CD4-positive, alpha-beta memory T cell (primary cell): ENCODE results near the gene PSG11. TPM values are rescaled to one million over a fixed set of nuclear protein-coding genes. Genes with fewer than 3 reads are reported as not detected.
"Not testable (repeated sequence)": the region's sequence is repeated elsewhere in the genome, so short reads cannot be mapped to it uniquely, and the experiment has no call there.

Experiments
- CTCF ChIA-PET: fragments of 350-600 bp; sonication (Branson Sonifier 250); formaldehyde crosslinking; loops from one replicate; lab custom pipeline; 2021; ENCODE audit warnings: inconsistent platforms; ENCODE audit not compliant: partially characterized antibody; lab: Charles Lee
- POLR2A ChIA-PET: fragments of 350-600 bp; sonication (Branson Sonifier 250); formaldehyde crosslinking; loops from one replicate; lab custom pipeline; 2021; ENCODE audit not compliant: partially characterized antibody; lab: Charles Lee
- DNase-seq, 5 donors: peaks; one replicate each; pipeline versions ENCODE4 v3.0.0 to v3.0.0-alpha.2; 2020 to 2022; ENCODE audit warnings: mixed read lengths in 1 of 5
- H3K27ac ChIP-seq: one replicate; pipeline ENCODE4 v1.7.0; 2013; ENCODE audit warnings: low read depth, low read length
- H3K27me3 ChIP-seq: 2 replicates; pipeline ENCODE4 v1.7.0; 2013; ENCODE audit warnings: mild to moderate bottlenecking, low read length, moderate library complexity; ENCODE audit not compliant: insufficient read depth
- H3K36me3 ChIP-seq: 2 replicates; pipeline ENCODE4 v1.7.0; 2013; ENCODE audit warnings: mild to moderate bottlenecking, low read length, moderate library complexity; ENCODE audit not compliant: insufficient read depth
- H3K4me1 ChIP-seq: 2 replicates; pipeline ENCODE4 v1.7.0; 2013; ENCODE audit warnings: mild to moderate bottlenecking, low read length, moderate library complexity; ENCODE audit not compliant: insufficient read depth
- H3K4me3 ChIP-seq, 2 donors: one replicate each; pipeline ENCODE4 v1.7.0; 2013; ENCODE audit warnings: low read length in 2 of 2, mild to moderate bottlenecking in 1 of 2
- H3K9me3 ChIP-seq, 2 donors: one replicate each; pipeline ENCODE4 v1.7.0; 2013; ENCODE audit warnings: low read length in 2 of 2, control low read depth in 1 of 2; ENCODE audit not compliant: control insufficient read depth in 1 of 2
- H3K27ac Mint-ChIP-seq, 7 donors: one replicate each; pipeline ENCODE4 v1.8.0; 2020 to 2021; ENCODE audit warnings: mixed read lengths in 7 of 7, mild to moderate bottlenecking in 6 of 7, inconsistent platforms in 3 of 7, moderate library complexity in 3 of 7
- H3K27me3 Mint-ChIP-seq, 2 donors: one replicate each; pipeline ENCODE4 v1.8.0; 2020 to 2021; ENCODE audit warnings: mixed read lengths in 2 of 2
- H3K36me3 Mint-ChIP-seq, 2 donors: one replicate each; pipeline ENCODE4 v1.8.0; 2020 to 2021; ENCODE audit warnings: mixed read lengths in 2 of 2, inconsistent platforms in 1 of 2, mild to moderate bottlenecking in 1 of 2
- H3K4me1 Mint-ChIP-seq, 4 donors: one replicate each; pipeline ENCODE4 v1.8.0; 2020 to 2021; ENCODE audit warnings: mixed read lengths in 4 of 4, mild to moderate bottlenecking in 1 of 4
- H3K4me3 Mint-ChIP-seq, 8 donors: one replicate each; pipeline ENCODE4 v1.8.0; 2020 to 2021; ENCODE audit warnings: mixed read lengths in 8 of 8, mild to moderate bottlenecking in 7 of 8, moderate library complexity in 6 of 8, inconsistent platforms in 3 of 8
- H3K9me3 Mint-ChIP-seq, 8 donors: one replicate each; pipeline ENCODE4 v1.8.0; 2020 to 2021; ENCODE audit warnings: mixed read lengths in 8 of 8, mild to moderate bottlenecking in 5 of 8, inconsistent platforms in 3 of 8, moderate library complexity in 1 of 8
- intact Hi-C: fragments of 100-400 bp; cut with micrococcal nuclease; formaldehyde crosslinking; loops from one replicate; pipeline ENCODE4 v1.15.1; 2023
- polyA plus RNA-seq, 2 donors: library from polyadenylated mRNA; unstranded; fragments of 300-500 nt; fragmentation: Illumina TruSeq; gene quantifications; one replicate each; pipeline ENCODE4 v1.2.3, GENCODE V29; 2021
- total RNA-seq, 2 experiments: library from RNA; stranded (reverse); gene quantifications; one replicate each; pipeline ENCODE4 v1.2.3, GENCODE V29; 2021

PSG11 gene
- not detected for total RNA-seq
- polyA plus RNA-seq, result not detected

DNA sequence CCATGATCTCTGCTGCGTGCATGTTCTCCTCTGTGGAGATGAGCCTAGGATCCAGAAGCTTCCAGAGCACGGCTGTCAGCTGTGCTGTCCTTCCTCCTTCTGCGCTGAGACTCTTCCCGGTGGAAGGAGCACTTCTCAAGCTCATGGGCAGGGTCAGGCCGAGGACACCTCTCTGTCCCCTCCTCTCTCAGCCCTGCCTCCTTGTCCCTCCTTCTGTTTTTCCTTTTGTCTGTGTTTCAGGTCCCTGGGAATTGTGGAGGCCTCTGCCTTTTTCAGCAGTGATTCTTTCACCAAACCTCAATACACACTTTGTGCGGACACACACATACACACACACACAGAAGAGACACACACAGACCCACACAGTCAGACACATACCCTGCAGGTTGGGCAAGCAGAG lies at the start of gene PSG11:
PSG11 (minus strand) TSS at position 101 of the 400 bp plus-strand sequence; CDS start at position 4, 97 bp downstream.
- intact Hi-C loops, POLR2A ChIA-PET, H3K36me3 ChIP-seq, H3K27me3 ChIP-seq, H3K36me3 Mint-ChIP-seq, H3K9me3 ChIP-seq, H3K4me3 Mint-ChIP-seq, DNase-seq, CTCF ChIA-PET, H3K4me1 ChIP-seq, H3K4me1 Mint-ChIP-seq, H3K4me3 ChIP-seq, H3K9me3 Mint-ChIP-seq, H3K27ac ChIP-seq, H3K27ac Mint-ChIP-seq: not testable (repeated sequence)
- H3K27me3 Mint-ChIP-seq, result peaks cover 0 to 11% of the 10 kb centered on the region in 2 donors

DNA sequence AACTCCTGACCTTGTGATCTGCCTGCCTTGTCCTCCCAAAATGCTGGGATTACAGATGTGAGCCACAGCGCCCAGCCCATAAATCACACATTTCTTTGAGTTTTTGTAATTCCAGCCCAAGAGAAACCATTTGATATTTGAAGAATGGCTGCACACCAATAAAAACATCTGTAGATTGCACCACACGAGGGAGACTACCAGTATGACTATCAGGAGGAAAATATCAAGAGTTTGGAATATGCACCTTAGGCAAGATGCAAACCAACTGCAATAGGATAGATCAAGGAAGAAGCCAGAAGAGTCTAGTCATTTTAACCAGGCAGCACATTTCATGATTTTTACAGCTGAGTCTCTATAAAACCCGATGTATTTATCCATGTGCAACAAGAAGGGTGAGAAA lies 36.1 kb upstream of the PSG11 start:
- H3K36me3 Mint-ChIP-seq, H3K27me3 ChIP-seq, CTCF ChIA-PET, H3K4me1 ChIP-seq, POLR2A ChIA-PET, H3K27ac Mint-ChIP-seq, H3K4me3 Mint-ChIP-seq, intact Hi-C loops, H3K9me3 ChIP-seq, H3K36me3 ChIP-seq, DNase-seq, H3K4me1 Mint-ChIP-seq, H3K4me3 ChIP-seq, H3K27ac ChIP-seq: not testable (repeated sequence)
- peaks cover 8 to 25% of the 10 kb centered on the region in 2 donors for H3K27me3 Mint-ChIP-seq
- H3K9me3 Mint-ChIP-seq, result peaks cover 0 to 20% (median 5%) of the 10 kb centered on the region in 8 donors

DNA sequence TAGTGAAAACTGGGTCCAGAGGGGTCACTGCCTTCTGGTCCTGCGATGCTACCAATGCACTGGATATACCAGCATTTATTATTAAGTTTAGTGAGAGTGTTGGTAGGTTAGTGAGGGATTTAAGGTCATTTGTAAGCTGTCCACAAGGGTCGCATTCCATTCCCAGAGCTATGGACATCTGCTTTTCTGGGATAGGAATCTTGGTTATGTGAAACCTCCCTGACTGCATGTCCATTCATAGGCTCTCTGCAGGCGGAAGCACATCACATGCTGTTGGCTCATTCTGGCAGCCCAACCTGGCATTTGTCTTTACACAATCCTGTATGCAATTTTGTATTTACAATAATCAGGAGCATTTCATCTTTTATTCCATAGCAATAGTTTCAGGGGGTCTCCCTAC lies 35.1 kb upstream of the PSG11 start:
- DNase-seq, H3K9me3 ChIP-seq, CTCF ChIA-PET, H3K4me3 ChIP-seq, H3K27me3 ChIP-seq, H3K4me1 Mint-ChIP-seq, POLR2A ChIA-PET, H3K4me1 ChIP-seq, H3K4me3 Mint-ChIP-seq, H3K36me3 ChIP-seq, H3K27ac Mint-ChIP-seq, H3K27ac ChIP-seq, intact Hi-C loops, H3K36me3 Mint-ChIP-seq: not testable (repeated sequence)
- Mint-ChIP-seq H3K27me3 (peaks cover 4 to 18% of the 10 kb centered on the region in 2 donors), H3K9me3 (peaks cover 4 to 29% (median 13%) of the 10 kb centered on the region in 8 donors)

GRCh38 chr19:43060254-43060653 lies 34.0 kb upstream of the PSG11 start:
- Mint-ChIP-seq H3K27me3 (peaks cover 1 to 14% of the 10 kb centered on the region in 2 donors), H3K9me3 (peaks cover 4 to 39% (median 22%) of the 10 kb centered on the region in 8 donors)
- H3K27me3 ChIP-seq, intact Hi-C loops, CTCF ChIA-PET, H3K36me3 Mint-ChIP-seq, H3K4me3 Mint-ChIP-seq, H3K4me1 Mint-ChIP-seq, H3K9me3 ChIP-seq, H3K27ac ChIP-seq, H3K4me1 ChIP-seq, POLR2A ChIA-PET, H3K27ac Mint-ChIP-seq, H3K36me3 ChIP-seq, H3K4me3 ChIP-seq, DNase-seq: not testable (repeated sequence)

DNA sequence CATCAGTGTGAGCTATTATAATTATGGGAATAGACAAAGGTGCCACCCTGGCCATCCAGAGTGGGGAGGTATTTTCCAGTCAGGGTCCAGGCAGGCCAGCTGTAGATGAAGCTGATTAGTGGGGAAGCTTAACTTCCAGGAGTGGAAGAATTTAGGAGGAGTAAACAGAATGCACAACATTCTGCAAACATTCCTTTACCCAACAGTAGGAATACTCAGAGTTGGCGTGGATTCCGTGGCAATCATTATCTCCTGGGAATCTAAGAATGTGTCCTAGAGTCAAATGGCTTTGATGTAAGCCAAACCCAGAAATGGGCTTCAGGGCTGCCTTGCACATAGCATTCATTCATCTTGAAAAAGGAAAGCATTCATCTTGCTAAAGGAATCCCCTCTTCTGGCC lies 33.2 kb upstream of the PSG11 start:
- H3K36me3 ChIP-seq, DNase-seq, H3K36me3 Mint-ChIP-seq, H3K4me3 Mint-ChIP-seq, CTCF ChIA-PET, H3K4me1 ChIP-seq, H3K27ac Mint-ChIP-seq, H3K4me1 Mint-ChIP-seq, intact Hi-C loops, POLR2A ChIA-PET, H3K9me3 ChIP-seq, H3K27ac ChIP-seq, H3K4me3 ChIP-seq, H3K27me3 ChIP-seq: not testable (repeated sequence)
- Mint-ChIP-seq H3K9me3 (peaks cover 4 to 46% (median 29%) of the 10 kb centered on the region in 8 donors), H3K27me3 (peaks cover 1 to 14% of the 10 kb centered on the region in 2 donors)

- H3K9me3 Mint-ChIP-seq, result peaks cover 7 to 52% (median 32%) of the 10 kb centered on the region in 8 donors
- intact Hi-C loops, H3K27ac Mint-ChIP-seq, H3K36me3 Mint-ChIP-seq, POLR2A ChIA-PET, H3K4me1 Mint-ChIP-seq, H3K27me3 ChIP-seq, H3K4me1 ChIP-seq, H3K4me3 Mint-ChIP-seq, H3K9me3 ChIP-seq, H3K36me3 ChIP-seq, H3K4me3 ChIP-seq, H3K27ac ChIP-seq, DNase-seq, CTCF ChIA-PET: not testable (repeated sequence)
- H3K27me3 Mint-ChIP-seq, result peaks cover 1 to 16% of the 10 kb centered on the region in 2 donors
These were observed 32.2 kb upstream of the PSG11 start for GRCh38 chr19:43058440-43058839.

GRCh38 chr19:43047966-43048365 lies 21.7 kb upstream of the PSG11 start:
- Mint-ChIP-seq H3K27me3 (peaks cover 4 to 15% of the 10 kb centered on the region in 2 donors), H3K9me3 (peaks cover 0 to 18% (median 0%) of the 10 kb centered on the region in 8 donors)
- H3K27ac Mint-ChIP-seq, H3K4me1 Mint-ChIP-seq, H3K4me3 Mint-ChIP-seq, DNase-seq, H3K36me3 ChIP-seq, H3K4me1 ChIP-seq, H3K4me3 ChIP-seq, H3K27ac ChIP-seq, POLR2A ChIA-PET, intact Hi-C loops, H3K36me3 Mint-ChIP-seq, H3K9me3 ChIP-seq, CTCF ChIA-PET, H3K27me3 ChIP-seq: not testable (repeated sequence)

DNA sequence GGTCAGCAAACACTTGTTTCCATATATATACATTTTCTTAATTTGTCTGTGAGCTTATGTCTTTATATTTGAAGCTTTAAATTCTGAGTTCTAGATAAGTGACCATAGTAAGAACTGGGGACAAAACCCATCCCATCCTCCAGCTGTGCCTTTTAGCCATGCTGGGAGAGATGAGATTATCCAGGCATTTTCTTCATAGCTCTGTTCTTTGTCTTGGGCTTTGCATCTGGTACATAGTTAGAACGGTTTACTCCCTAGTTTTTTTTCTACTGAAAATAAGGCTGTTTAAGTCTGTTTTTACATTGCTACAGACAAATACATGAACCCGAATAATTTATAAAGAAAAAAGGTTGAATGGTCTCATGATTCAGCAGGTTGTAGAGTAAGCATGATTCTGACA lies 20.3 kb upstream of the PSG11 start:
- H3K4me1 ChIP-seq, H3K4me3 Mint-ChIP-seq, H3K4me3 ChIP-seq, POLR2A ChIA-PET, H3K27ac ChIP-seq, DNase-seq, H3K27ac Mint-ChIP-seq, H3K9me3 ChIP-seq, H3K36me3 Mint-ChIP-seq, CTCF ChIA-PET, H3K36me3 ChIP-seq, H3K27me3 ChIP-seq, intact Hi-C loops, H3K4me1 Mint-ChIP-seq: not testable (repeated sequence)
- peaks cover 0 to 18% (median 0%) of the 10 kb centered on the region in 8 donors for H3K9me3 Mint-ChIP-seq
- peaks cover 8 to 18% of the 10 kb centered on the region in 2 donors for H3K27me3 Mint-ChIP-seq
